ENCODE data around the gene TOB1. TPM values are rescaled to one million over a fixed set of nuclear protein-coding genes. Genes with fewer than 3 reads are reported as not detected.
"Not testable (repeated sequence)": the region's sequence is repeated elsewhere in the genome, so short reads cannot be mapped to it uniquely, and the experiment has no call there.

TOB1 gene
- total and polyA plus RNA-seq, 10 donors, result 6.3 to 42.3 (median 23.1) TPM

DNA sequence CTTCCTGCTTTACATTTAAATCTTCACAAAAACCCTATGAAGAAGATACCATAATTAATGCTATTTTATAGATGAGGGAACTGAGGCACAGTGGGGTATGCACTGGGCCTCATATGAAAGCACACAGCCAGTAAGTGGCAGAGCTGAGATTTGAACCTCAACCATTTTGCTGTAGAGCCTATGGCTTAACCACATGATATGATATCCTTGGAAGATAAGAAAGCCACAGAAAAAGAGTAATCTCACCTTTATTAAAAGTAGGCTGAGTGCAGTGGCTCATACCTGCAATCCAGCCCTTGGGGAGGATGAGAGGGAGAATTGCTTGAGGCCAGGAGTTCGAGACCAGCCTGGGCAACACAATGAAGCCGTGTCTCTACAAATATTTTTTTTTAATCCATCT, 15.0 kb upstream of the TOB1 start:
- no peaks in the 10 kb centered on the region for H3K36me3 ChIP-seq
- intact Hi-C loops (cut with DNase I; ENCODE audit: low total_unique reads), result no loop called here
- peaks cover 0 to 14% (median 9%) of the 10 kb centered on the region in 8 donors for H3K9me3 ChIP-seq
- H3K4me1 ChIP-seq, result peaks cover 0 to 13% (median 11%) of the 10 kb centered on the region in 6 donors
- no peak overlapping the region for H3K27ac ChIP-seq
- H3K27me3 ChIP-seq (replicated peaks in 1 of 7), result no peaks in the 10 kb centered on the region
- TF ChIP-seq POLR2AphosphoS5 (IDR thresholded peaks at IDR 0.05) (no peak), CTCF (IDR thresholded peaks at IDR 0.05 in 8 of 11, conservative IDR thresholded peaks at IDR 0.05 in 3 of 11) (no peak), POLR2A (IDR thresholded peaks at IDR 0.05) (no peak)
- no peak overlapping the region for H3K4me3 ChIP-seq
- no peak for DNase-seq
- 86 to 95% (median 93%) methylated on average over 2 of the region's 2 CpGs for WGBS, 5 donors

DNA sequence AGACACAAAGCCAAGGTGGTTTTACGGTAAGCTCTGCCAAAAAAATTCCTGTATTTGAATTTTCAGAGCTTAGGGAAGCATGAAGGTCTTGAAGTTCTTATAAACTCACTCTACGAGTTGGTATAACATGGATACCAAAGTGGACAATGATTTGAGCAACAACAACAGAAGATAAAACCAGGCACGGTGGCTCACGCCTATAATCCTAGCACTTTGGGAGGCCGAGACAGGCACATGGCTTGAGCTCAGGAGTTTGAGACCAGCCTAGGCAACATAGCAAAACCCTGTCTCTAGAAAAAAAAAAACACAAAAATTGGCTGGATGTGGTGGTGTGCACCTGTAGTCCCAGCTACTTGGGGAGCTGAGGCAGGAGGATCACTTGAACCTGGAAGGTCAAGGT, 12.9 kb upstream of the TOB1 start:
- Histone ChIP-seq H3K9me3 (peaks cover 0 to 14% (median 9%) of the 10 kb centered on the region in 8 donors), H3K27me3 (replicated peaks in 1 of 7) (no peaks in the 10 kb centered on the region), H3K27ac (no peak overlapping the region), H3K4me3 (no peak overlapping the region), H3K4me1 (peaks cover 0 to 7% (median 5%) of the 10 kb centered on the region in 6 donors), H3K36me3 (no peaks in the 10 kb centered on the region)
- intact Hi-C loops (cut with DNase I; ENCODE audit: low total_unique reads), result no loop called here
- no peak for DNase-seq
- TF ChIP-seq POLR2A (IDR thresholded peaks at IDR 0.05), result no peak
- WGBS, 5 donors, result 94 to 97% (median 95%) methylated on average over 5 of the region's 5 CpGs

DNA sequence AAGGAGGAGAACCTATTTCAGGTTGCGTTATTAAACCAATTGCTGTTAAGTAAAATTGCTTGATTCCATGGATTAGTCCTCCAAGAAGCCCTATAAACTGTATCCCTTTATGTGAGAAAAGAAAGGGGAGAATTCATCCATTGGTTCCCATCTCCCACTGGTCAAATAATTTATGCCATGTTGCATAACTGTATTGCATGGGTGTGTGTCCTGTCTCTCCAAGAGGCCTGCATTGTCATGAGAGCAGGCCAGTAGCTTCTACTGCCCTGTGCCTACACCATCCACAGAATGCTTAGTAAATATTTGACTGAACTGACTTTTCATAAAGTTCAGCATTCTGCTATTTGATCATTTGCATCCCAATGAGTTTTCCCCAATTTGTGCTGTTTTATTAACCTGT, 11.7 kb upstream of the TOB1 start:
- intact Hi-C loops (cut with DNase I; ENCODE audit: low total_unique reads), result no loop called here
- WGBS, 5 donors, result 93 to 100% (median 98%) methylated on average over 1 of the region's 1 CpG

GRCh38 chr17:50877042-50877441, 10.9 kb upstream of the TOB1 start:
- Histone ChIP-seq H3K4me1 (peaks cover 5 to 15% (median 12%) of the 10 kb centered on the region in 6 donors), H3K9me3 (peaks cover 0 to 14% (median 9%) of the 10 kb centered on the region in 8 donors)
- H3K4me3 ChIP-seq; H3K27me3 ChIP-seq (replicated peaks in 1 of 7); intact Hi-C loops (cut with DNase I; ENCODE audit: low total_unique reads); DNase-seq; H3K36me3 ChIP-seq; H3K27ac ChIP-seq: not testable (repeated sequence)
- 96 to 99% (median 97%) methylated on average over 9 of the region's 9 CpGs for WGBS, 5 donors

More for the DNA sequence above, 11.7 kb upstream of the TOB1 start:
- TF ChIP-seq POLR2A (IDR thresholded peaks at IDR 0.05) (no peak), CTCF (IDR thresholded peaks at IDR 0.05 in 8 of 11, conservative IDR thresholded peaks at IDR 0.05 in 3 of 11) (no peak), POLR2AphosphoS5 (IDR thresholded peaks at IDR 0.05) (no peak)
- Histone ChIP-seq H3K27me3 (replicated peaks in 1 of 7) (no peaks in the 10 kb centered on the region), H3K4me3 (no peak overlapping the region), H3K27ac (no peak overlapping the region), H3K36me3 (no peaks in the 10 kb centered on the region), H3K4me1 (peaks cover 0 to 7% (median 4%) of the 10 kb centered on the region in 6 donors), H3K9me3 (peaks cover 0 to 14% (median 9%) of the 10 kb centered on the region in 8 donors)
- DNase-seq, result no peak

DNA sequence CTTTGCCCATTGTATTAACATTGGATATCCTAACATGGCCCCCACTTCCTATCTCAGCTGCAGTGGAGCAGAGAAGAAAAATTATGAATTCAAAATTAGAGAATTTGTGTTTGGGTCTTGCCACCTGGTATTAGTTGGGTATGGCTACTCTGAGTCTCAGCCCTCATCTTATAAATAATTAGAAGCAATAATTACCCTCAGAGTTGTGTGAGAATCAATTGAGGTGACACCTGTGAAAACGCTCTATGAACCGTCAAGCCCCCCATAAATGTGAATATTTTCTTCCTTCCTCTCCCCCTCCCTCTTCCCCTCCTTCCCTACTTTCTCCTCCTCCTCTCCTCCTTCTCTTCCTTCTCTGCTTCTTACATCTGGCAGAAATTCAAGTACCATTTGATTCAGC, 8.9 kb upstream of the TOB1 start:
- DNase-seq, result no peak
- TF ChIP-seq POLR2AphosphoS5 (IDR thresholded peaks at IDR 0.05) (no peak), POLR2A (IDR thresholded peaks at IDR 0.05) (no peak)
- Histone ChIP-seq H3K4me1 (peaks cover 18 to 32% (median 27%) of the 10 kb centered on the region in 6 donors), H3K9me3 (peaks cover 0 to 12% (median 9%) of the 10 kb centered on the region in 8 donors), H3K4me3 (no peak overlapping the region), H3K27me3 (replicated peaks in 1 of 7) (no peaks in the 10 kb centered on the region), H3K36me3 (no peaks in the 10 kb centered on the region), H3K27ac (no peak overlapping the region)
- intact Hi-C loops (cut with DNase I; ENCODE audit: low total_unique reads), result no loop called here
- 43 to 73% (median 53%) methylated on average over 2 of the region's 2 CpGs for WGBS, 5 donors

Data from spleen (tissue), 11 donors.